ENCODE results near the gene SORCS3. TPM values are rescaled to one million over a fixed set of nuclear protein-coding genes. Genes with fewer than 3 reads are reported as not detected.

SORCS3 gene
- total RNA-seq, 1 experiment from 2014 or later = 0.04 TPM

GRCh38 chr10:104892879-104893617, 252.0 kb downstream of the SORCS3 start:
- no peak overlapping the region for H3K4me3 Mint-ChIP-seq
- Histone ChIP-seq H2AFZ (ENCODE audit: low read length) (no peak overlapping the region), H4K5ac (ENCODE audit: insufficient read length, low read depth, low read length) (no peak overlapping the region), H2AK5ac (ENCODE audit: insufficient read length, low read length) (no peak overlapping the region), H3K79me2 (ENCODE audit: insufficient read depth, low read length) (no peaks in the 10 kb centered on the region), H3K27ac (ENCODE audit: insufficient read length, low read depth, low read length) (no peak overlapping the region), H4K91ac (ENCODE audit: insufficient read length, low read depth, low read length) (no peak overlapping the region), H3K9ac (ENCODE audit: extremely low read depth, insufficient read length, low read length) (no peak overlapping the region), H3K4me2 (ENCODE audit: insufficient read depth, insufficient read length, low read length) (no peak overlapping the region), H3K18ac (ENCODE audit: insufficient read length, low read depth, low read length) (no peak overlapping the region), H3K23ac (ENCODE audit: insufficient read length, low read depth, low read length) (no peak overlapping the region), H4K8ac (replicated peaks; ENCODE audit: insufficient read length, low read depth, low read length) (no peak overlapping the region), H2BK20ac (ENCODE audit: low read depth, low read length, poor library complexity, severe bottlenecking) (no peak overlapping the region), H3K79me1 (ENCODE audit: insufficient read depth, low read depth, low read length, poor library complexity, severe bottlenecking) (no peaks in the 10 kb centered on the region), H2BK12ac (ENCODE audit: insufficient read length, low read depth, low read length) (no peak overlapping the region), H2BK5ac (ENCODE audit: insufficient read length, low read length) (no peak overlapping the region), H2BK120ac (ENCODE audit: low read depth, low read length, poor library complexity, severe bottlenecking) (no peak overlapping the region), H3K4ac (ENCODE audit: low read depth, low read length) (no peak overlapping the region), H3T11ph (ENCODE audit: low read length) (no peak overlapping the region), H3K27me3 (ENCODE audit: insufficient read depth, low read length) (no peaks in the 10 kb centered on the region), H3K56ac (ENCODE audit: insufficient read length, low read depth, low read length) (no peak overlapping the region), H3K9me3 (ENCODE audit: control insufficient read depth, low read depth, low read length) (no peaks in the 10 kb centered on the region), H4K20me1 (ENCODE audit: control insufficient read depth, insufficient read depth, insufficient read length) (no peaks in the 10 kb centered on the region), H3K14ac (ENCODE audit: insufficient read depth, low read length) (no peak overlapping the region), H2BK15ac (ENCODE audit: low read depth, low read length) (no peak overlapping the region), H3K23me2 (ENCODE audit: insufficient read length, low read depth, low read length, poor library complexity, severe bottlenecking) (no peaks in the 10 kb centered on the region), H3K4me1 (ENCODE audit: insufficient read depth, low read length) (no peaks in the 10 kb centered on the region)
- H3K4me1 Mint-ChIP-seq = no peaks in the 10 kb centered on the region
- no peak for DNase-seq
- no peak for TF ChIP-seq CTCF (conservative IDR thresholded peaks at IDR 0.05)
- WGBS (ENCODE audit: extremely low coverage, insufficient read length, low lambda C conversion rate) = no CpG with 5 or more reads among the region's 5 CpGs
- no peaks in the 10 kb centered on the region for H3K27me3 Mint-ChIP-seq (ENCODE audit: low read depth)
- H3K9me3 Mint-ChIP-seq = peaks cover 8 to 9% of the 10 kb centered on the region in 2 experiments; a peak in 3 of 5 replicates
- peaks cover 0 to 14% (median 0%) of the 10 kb centered on the region in 3 experiments; a peak in 3 of 7 replicates for H3K36me3 Mint-ChIP-seq (ENCODE audit: insufficient read depth in 1 of 3, low read depth in 3 of 3)
- H3K27ac Mint-ChIP-seq = no peak overlapping the region

Data from H9 (cell line).